AG09319 (cell line): ENCODE data around the gene MAST2.

ENCODE experiments used
- DNase-seq: peaks from one replicate; pipeline ENCODE4 v3.0.0-alpha.2; 2010; ENCODE audit warnings: low read depth; ENCODE audit errors: extremely low read depth
- TF ChIP-seq, protein P1 (sequence below): IDR thresholded peaks from 2 replicates; pipeline ENCODE4 v1.5.1; 2011; ENCODE audit warnings: low read depth, mild to moderate bottlenecking, inconsistent platforms, low read length, moderate library complexity

The MAST2 gene

DNA sequence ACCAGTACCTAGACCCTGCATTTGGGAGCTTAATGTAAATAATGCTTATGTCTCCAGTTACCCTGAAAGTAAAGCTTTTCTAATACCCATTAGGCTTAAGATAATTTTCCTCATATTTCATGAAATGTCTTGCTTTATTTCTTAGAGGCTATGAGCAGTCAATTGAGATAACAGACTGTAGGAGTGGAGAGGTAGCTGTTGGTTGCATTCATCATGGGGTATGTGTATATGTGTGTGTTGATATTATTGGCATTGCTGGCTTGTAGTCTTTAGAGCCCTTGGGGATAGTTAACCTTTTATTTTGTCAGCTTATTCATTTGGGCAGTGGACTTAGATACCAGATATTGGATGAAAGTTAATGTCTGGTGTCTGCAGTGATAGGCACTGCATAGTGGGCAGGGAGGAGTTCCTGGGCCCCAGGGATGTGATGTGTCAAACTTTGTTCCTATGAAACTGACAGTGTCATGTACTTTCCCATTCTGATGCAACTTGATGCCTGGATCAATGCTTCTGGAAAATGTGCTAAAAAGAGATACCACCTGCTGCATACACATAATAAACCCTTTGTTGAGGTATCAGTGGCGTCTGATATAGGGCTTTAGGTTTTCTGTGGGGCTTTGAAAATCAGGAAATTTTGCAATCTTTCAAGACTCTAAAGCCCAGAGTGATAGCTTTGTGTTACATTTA, 83.9 kb downstream of the MAST2 start:
- TF ChIP-seq, protein P1, sequence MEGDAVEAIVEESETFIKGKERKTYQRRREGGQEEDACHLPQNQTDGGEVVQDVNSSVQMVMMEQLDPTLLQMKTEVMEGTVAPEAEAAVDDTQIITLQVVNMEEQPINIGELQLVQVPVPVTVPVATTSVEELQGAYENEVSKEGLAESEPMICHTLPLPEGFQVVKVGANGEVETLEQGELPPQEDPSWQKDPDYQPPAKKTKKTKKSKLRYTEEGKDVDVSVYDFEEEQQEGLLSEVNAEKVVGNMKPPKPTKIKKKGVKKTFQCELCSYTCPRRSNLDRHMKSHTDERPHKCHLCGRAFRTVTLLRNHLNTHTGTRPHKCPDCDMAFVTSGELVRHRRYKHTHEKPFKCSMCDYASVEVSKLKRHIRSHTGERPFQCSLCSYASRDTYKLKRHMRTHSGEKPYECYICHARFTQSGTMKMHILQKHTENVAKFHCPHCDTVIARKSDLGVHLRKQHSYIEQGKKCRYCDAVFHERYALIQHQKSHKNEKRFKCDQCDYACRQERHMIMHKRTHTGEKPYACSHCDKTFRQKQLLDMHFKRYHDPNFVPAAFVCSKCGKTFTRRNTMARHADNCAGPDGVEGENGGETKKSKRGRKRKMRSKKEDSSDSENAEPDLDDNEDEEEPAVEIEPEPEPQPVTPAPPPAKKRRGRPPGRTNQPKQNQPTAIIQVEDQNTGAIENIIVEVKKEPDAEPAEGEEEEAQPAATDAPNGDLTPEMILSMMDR: no peak
- DNase-seq: no peak

DNA sequence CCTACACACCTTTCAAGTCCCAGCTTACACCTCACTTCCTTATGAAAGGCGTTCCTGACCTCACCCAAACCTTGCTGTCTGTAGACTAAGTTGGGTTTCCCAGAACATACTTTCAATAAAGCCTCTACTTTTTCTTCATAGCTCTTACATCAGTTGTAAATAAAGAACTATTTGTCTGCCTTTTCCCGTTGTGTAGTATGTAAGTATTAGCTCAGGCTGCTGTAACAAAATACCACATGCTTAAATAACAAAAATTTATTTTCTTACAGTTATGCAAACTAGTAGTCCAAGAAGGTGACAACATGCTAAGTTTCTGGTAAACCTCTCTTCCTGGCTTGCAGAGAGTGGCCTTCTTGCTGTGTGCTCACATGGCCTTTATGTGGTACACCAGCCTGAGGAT, 86.7 kb downstream of the MAST2 start:
- DNase-seq: no peak
- TF ChIP-seq, protein P1: no peak

DNA sequence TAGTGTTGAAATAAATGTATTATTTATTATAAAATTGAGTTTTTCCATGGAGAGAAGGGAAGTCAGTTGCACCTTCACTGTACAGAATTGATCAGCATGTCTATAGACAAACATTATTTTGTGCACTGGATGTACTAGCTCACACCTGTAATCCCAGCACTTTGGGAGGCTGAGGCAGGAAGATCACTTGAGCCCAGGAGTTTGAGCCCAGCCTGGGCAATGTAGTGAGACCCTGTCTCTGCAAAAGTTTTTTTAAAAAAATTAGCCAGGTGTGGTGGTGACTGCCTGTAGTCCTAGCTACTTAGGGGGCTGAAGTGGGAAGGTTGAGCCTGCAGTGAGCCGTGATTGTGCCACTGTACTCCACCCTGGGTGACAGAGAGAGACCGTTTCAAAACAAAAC, 87.7 kb downstream of the MAST2 start:
- DNase-seq: no peak
- TF ChIP-seq, protein P1: no peak

GRCh38 chr1:45892068-45892785, 88.8 kb downstream of the MAST2 start:
- DNase-seq: peak; percentile 38
- TF ChIP-seq, protein P1: no peak

DNA sequence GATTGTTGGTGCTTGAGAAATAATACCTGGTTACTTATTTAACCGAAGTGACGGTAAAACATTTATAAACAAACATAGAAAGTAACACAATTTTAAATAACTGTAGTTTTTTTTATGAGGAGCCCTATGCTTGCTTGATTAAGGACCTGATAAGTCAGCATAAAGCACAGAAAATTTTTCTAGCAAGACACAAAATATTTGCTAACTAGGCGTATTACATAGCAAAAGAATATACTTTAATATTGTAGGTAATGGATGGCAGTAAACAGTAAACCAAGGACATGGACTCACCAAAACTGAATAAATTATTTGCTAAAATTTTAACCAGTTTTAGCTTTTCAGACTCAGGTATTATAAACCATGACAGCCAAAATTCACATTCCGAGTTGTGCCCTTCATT, 90.9 kb downstream of the MAST2 start:
- TF ChIP-seq, protein P1: no peak
- DNase-seq: no peak

- TF ChIP-seq, protein P1: no peak
- DNase-seq: no peak
Measured at GRCh38 chr1:45894921-45895320, 91.5 kb downstream of the MAST2 start.

- DNase-seq: no peak
- TF ChIP-seq, protein P1: no peak
Measured at GRCh38 chr1:45895406-45895805, 92.0 kb downstream of the MAST2 start.
